HCT116 (cell line): Measurements from ENCODE around the gene SAG.

Experiments used
- EZH2 ChIP-seq: fragments of 200-600 bp; sonication (generic); IDR thresholded peaks from 2 replicates; pipeline ENCODE4 v1.6.1; 2017; ENCODE audit warnings: antibody characterized with exemption, mixed run types
- POLR2A ChIP-seq: IDR thresholded peaks from 2 replicates; pipeline ENCODE4 v1.7.0; 2011; ENCODE audit warnings: borderline replicate concordance; ENCODE audit not compliant: insufficient read depth, insufficient read length; ENCODE audit errors: extremely low read depth
- SP1 ChIP-seq: IDR thresholded peaks from 2 replicates; pipeline ENCODE4 v1.6.1; 2012; ENCODE audit warnings: low read depth
- TF ChIP-seq, protein P1 (sequence below), 3 experiments: fragments of 200-600 bp in 1 of 3; sonication (generic) in 1 of 3; IDR thresholded peaks in 2 of 3; conservative IDR thresholded peaks in 1 of 3; 2 replicates each; pipeline ENCODE4 v1.5.1; 2012 to 2017; ENCODE audit warnings: low read depth in 2 of 3, low read length in 2 of 3, antibody characterized with exemption in 1 of 3, borderline replicate concordance in 1 of 3, control low read depth in 1 of 3, mild to moderate bottlenecking in 1 of 3, mixed read lengths in 1 of 3, mixed run types in 1 of 3, moderate library complexity in 1 of 3; ENCODE audit not compliant: insufficient read depth in 1 of 3
- TF ChIP-seq, protein P2 (sequence below): IDR thresholded peaks from 2 replicates; pipeline ENCODE4 v1.6.1; 2012; ENCODE audit warnings: low read depth
- TF ChIP-seq, protein P3 (sequence below): IDR thresholded peaks from 2 replicates; pipeline ENCODE4 v1.6.1; 2012

DNA sequence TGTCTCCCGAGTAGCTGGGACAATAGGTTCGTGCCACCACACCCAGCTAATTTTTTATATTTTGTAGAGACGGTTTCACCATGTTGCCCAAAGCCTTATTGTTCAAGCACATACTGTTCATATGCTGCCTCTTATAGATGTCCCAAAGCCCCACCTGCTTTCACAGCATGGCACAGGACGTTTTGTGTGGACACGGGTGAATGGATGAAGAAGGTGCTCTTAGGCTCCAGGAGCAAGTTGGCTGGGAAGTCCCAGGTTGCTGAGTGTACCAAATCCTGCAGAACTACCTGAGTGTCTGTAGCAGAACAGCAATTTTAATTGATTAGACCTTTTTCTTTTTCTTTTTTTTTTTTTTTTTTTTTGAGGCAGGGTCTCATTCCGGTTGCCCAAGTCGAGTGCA, 10.5 kb upstream of the SAG start:
- TF ChIP-seq, protein P1, sequence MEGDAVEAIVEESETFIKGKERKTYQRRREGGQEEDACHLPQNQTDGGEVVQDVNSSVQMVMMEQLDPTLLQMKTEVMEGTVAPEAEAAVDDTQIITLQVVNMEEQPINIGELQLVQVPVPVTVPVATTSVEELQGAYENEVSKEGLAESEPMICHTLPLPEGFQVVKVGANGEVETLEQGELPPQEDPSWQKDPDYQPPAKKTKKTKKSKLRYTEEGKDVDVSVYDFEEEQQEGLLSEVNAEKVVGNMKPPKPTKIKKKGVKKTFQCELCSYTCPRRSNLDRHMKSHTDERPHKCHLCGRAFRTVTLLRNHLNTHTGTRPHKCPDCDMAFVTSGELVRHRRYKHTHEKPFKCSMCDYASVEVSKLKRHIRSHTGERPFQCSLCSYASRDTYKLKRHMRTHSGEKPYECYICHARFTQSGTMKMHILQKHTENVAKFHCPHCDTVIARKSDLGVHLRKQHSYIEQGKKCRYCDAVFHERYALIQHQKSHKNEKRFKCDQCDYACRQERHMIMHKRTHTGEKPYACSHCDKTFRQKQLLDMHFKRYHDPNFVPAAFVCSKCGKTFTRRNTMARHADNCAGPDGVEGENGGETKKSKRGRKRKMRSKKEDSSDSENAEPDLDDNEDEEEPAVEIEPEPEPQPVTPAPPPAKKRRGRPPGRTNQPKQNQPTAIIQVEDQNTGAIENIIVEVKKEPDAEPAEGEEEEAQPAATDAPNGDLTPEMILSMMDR (IDR thresholded peaks at IDR 0.05 in 2 of 3, conservative IDR thresholded peaks at IDR 0.05 in 1 of 3; ENCODE audit: borderline replicate concordance in 1 of 3, insufficient read depth in 1 of 3, low read depth in 2 of 3, low read length in 2 of 3): no peak
- TF ChIP-seq, protein P2, sequence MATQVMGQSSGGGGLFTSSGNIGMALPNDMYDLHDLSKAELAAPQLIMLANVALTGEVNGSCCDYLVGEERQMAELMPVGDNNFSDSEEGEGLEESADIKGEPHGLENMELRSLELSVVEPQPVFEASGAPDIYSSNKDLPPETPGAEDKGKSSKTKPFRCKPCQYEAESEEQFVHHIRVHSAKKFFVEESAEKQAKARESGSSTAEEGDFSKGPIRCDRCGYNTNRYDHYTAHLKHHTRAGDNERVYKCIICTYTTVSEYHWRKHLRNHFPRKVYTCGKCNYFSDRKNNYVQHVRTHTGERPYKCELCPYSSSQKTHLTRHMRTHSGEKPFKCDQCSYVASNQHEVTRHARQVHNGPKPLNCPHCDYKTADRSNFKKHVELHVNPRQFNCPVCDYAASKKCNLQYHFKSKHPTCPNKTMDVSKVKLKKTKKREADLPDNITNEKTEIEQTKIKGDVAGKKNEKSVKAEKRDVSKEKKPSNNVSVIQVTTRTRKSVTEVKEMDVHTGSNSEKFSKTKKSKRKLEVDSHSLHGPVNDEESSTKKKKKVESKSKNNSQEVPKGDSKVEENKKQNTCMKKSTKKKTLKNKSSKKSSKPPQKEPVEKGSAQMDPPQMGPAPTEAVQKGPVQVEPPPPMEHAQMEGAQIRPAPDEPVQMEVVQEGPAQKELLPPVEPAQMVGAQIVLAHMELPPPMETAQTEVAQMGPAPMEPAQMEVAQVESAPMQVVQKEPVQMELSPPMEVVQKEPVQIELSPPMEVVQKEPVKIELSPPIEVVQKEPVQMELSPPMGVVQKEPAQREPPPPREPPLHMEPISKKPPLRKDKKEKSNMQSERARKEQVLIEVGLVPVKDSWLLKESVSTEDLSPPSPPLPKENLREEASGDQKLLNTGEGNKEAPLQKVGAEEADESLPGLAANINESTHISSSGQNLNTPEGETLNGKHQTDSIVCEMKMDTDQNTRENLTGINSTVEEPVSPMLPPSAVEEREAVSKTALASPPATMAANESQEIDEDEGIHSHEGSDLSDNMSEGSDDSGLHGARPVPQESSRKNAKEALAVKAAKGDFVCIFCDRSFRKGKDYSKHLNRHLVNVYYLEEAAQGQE: no peak
- TF ChIP-seq EZH2 (no peak), POLR2A (no peak), SP1 (no peak)
- TF ChIP-seq, protein P3, sequence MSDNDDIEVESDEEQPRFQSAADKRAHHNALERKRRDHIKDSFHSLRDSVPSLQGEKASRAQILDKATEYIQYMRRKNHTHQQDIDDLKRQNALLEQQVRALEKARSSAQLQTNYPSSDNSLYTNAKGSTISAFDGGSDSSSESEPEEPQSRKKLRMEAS: no peak
